Fibroblast of pulmonary artery (primary cell): Measurements from ENCODE around the gene GREB1L.

Source experiments
- DNase-seq: peaks from one replicate; pipeline ENCODE4 v3.0.0-alpha.2; 2010; ENCODE audit warnings: low read depth
- H3K4me3 ChIP-seq: replicated peaks from 2 replicates; pipeline ENCODE4 v1.5.1; 2011; ENCODE audit warnings: low read depth, mild to moderate bottlenecking, control low read depth, low read length, moderate library complexity
- CTCF ChIP-seq: IDR thresholded peaks from 2 replicates; pipeline ENCODE4 v1.5.1; 2011; ENCODE audit warnings: mild to moderate bottlenecking, control low read depth, low read length, inconsistent platforms; ENCODE audit errors: missing control alignments

GREB1L gene

GRCh38 chr18:21448299-21448698 lies 206.3 kb downstream of the GREB1L start:
- DNase-seq: no peak
- H3K4me3 ChIP-seq: no peak overlapping the region
- TF ChIP-seq CTCF: no peak

- H3K4me3 ChIP-seq: no peak overlapping the region
- no peak for DNase-seq
- no peak for TF ChIP-seq CTCF
These were observed 207.6 kb downstream of the GREB1L start for GRCh38 chr18:21449367-21450290.

DNA sequence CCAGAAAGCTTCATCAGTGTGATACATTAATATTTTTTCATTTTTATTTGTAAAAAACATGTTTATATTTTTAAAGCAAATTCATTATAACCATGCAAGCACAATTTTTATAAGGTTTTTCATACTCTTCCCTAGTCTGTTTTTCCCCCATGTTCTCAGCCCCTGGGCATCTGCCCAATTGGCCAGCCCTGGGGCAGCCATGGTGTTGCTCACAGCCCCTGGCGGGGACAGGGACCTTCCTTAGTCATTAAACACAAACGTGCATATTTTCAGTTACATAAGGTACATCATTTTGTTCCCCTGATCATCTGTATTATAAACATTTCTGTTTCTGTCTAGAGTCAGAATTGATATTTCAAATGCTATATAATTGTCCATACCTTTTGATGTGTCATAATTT lies 208.5 kb downstream of the GREB1L start:
- H3K4me3 ChIP-seq: no peak overlapping the region
- TF ChIP-seq CTCF: no peak
- no peak for DNase-seq

DNA sequence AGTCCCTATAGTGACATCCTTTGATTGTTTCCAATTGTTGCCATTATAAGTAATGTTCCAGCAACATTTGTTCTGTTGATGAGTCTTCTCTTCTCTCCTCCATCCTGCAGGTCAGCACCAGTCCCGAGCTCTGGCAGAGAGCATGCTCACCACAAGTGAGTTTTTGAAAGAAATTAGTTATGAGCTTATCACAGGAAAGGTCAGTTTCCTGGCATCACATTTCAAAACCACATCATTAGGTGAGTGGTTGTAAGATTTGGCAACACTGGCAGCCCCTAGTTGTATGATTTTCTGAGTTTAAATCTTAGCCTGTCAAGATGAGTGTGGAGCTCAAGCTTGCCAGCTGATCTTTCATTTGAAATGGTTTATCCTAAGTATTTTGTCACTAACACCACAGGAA lies 208.9 kb downstream of the GREB1L start:
- no peak for TF ChIP-seq CTCF
- DNase-seq: no peak

GRCh38 chr18:21451851-21452250 lies 209.8 kb downstream of the GREB1L start:
- DNase-seq: no peak
- no peak for TF ChIP-seq CTCF
- no peak overlapping the region for H3K4me3 ChIP-seq

More for the DNA sequence above, 208.9 kb downstream of the GREB1L start:
- no peak overlapping the region for H3K4me3 ChIP-seq

DNA sequence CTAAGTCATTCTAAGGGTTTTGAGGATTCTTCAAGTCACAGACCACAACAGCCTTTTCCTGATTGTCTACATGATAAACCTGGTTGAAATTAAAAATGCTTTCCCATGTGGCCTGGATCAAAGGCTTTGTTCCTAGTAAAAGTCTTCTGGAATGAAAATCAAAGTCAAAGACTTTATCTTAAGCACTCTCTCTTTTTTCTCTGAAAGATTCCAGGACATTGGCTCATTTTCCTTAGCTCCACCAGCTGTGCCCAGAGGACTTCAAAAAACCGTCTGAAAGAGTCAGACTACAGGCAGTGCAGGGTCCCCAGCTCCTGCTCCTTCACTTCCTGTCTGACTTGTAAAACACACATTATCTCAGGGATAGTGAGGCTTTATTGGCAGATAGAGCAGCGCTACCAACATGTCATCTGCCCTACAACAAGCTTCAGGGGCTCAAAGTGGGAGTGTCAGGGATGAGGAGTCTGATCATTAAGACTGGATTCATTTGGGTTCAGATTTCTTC lies 210.3 kb downstream of the GREB1L start:
- no peak for DNase-seq
- no peak overlapping the region for H3K4me3 ChIP-seq
- no peak for TF ChIP-seq CTCF
